SK-N-SH treated with all-trans-retinoic acid at 6 μM for 48 hours (cell line): ENCODE measurements around the gene HRH2.

Experiments used
- ATAC-seq: fragments of 200-7000 bp; cut with Tn5 transposase; 3 replicates; pipeline ENCODE4 v1.9.1; 2020; ENCODE audit warnings: mild to moderate bottlenecking, moderate library complexity
- ARNTL ChIP-seq: fragments of 450-650 bp; formaldehyde crosslinking; IDR thresholded peaks from 2 replicates; pipeline ENCODE4 v1.5.0; 2020; ENCODE audit warnings: low read depth, mild to moderate bottlenecking, moderate library complexity, borderline replicate concordance
- BACH2 ChIP-seq: fragments of 250-450 bp; sonication (Bioruptor Pico); IDR thresholded peaks from 2 replicates; pipeline ENCODE4 v1.9.0; 2021; ENCODE audit warnings: mild to moderate bottlenecking, borderline replicate concordance
- CSDC2 ChIP-seq: fragments of 250-450 bp; sonication (Bioruptor Pico); IDR thresholded peaks from 2 replicates; pipeline ENCODE4 v1.5.0; 2020; ENCODE audit warnings: mild to moderate bottlenecking, moderate library complexity
- CSRNP3 ChIP-seq: fragments of 250-450 bp; sonication (Bioruptor Pico); IDR thresholded peaks from 2 replicates; pipeline ENCODE4 v1.5.1; 2021; ENCODE audit warnings: mild to moderate bottlenecking, moderate library complexity
- ESRRG ChIP-seq: fragments of 250-450 bp; sonication (Bioruptor Pico); IDR thresholded peaks from 2 replicates; pipeline ENCODE4 v1.6.1; 2021; ENCODE audit warnings: mild to moderate bottlenecking
- GLIS3 ChIP-seq: fragments of 250-450 bp; sonication (Bioruptor Pico); IDR thresholded peaks from 2 replicates; pipeline ENCODE4 v1.5.0; 2020; ENCODE audit warnings: mild to moderate bottlenecking, moderate library complexity
- ISL1 ChIP-seq: fragments of 250-450 bp; sonication (Bioruptor Pico); IDR thresholded peaks from 2 replicates; pipeline ENCODE4 v2.1.2; 2022; ENCODE audit warnings: mild to moderate bottlenecking, moderate library complexity
- OSR1 ChIP-seq: fragments of 250-450 bp; sonication (Bioruptor Pico); IDR thresholded peaks from 2 replicates; pipeline ENCODE4 v1.8.0; 2022; ENCODE audit warnings: moderate library complexity, mild to moderate bottlenecking, inconsistent platforms
- PATZ1 ChIP-seq: fragments of 250-450 bp; sonication (Bioruptor Pico); IDR thresholded peaks from 2 replicates; pipeline ENCODE4 v1.8.0; 2020; ENCODE audit warnings: mild to moderate bottlenecking, moderate library complexity, borderline replicate concordance
- PPARA ChIP-seq: fragments of 250-450 bp; sonication (Bioruptor Pico); IDR thresholded peaks from 2 replicates; pipeline ENCODE4 v1.5.0; 2020; ENCODE audit warnings: mild to moderate bottlenecking, borderline replicate concordance
- RARB ChIP-seq: fragments of 250-450 bp; sonication (Bioruptor Pico); IDR thresholded peaks from 2 replicates; pipeline ENCODE4 v1.8.0; 2021; ENCODE audit warnings: mild to moderate bottlenecking, moderate library complexity
- SNAI2 ChIP-seq: fragments of 250-450 bp; sonication (Bioruptor Pico); IDR thresholded peaks from 2 replicates; pipeline ENCODE4 v1.5.0; 2020; ENCODE audit warnings: mild to moderate bottlenecking, moderate library complexity
- ZC3H10 ChIP-seq: fragments of 250-450 bp; sonication (Bioruptor Pico); IDR thresholded peaks from 2 replicates; pipeline ENCODE4 v1.5.1; 2021; ENCODE audit warnings: mild to moderate bottlenecking, moderate library complexity
- ZFP3 ChIP-seq: fragments of 250-450 bp; sonication (Bioruptor Pico); IDR thresholded peaks from 2 replicates; pipeline ENCODE4 v1.5.0; 2020; ENCODE audit warnings: mild to moderate bottlenecking, moderate library complexity
- ZFP30 ChIP-seq: fragments of 450-650 bp; formaldehyde crosslinking; IDR thresholded peaks from 2 replicates; pipeline ENCODE4 v1.5.0; 2022; ENCODE audit warnings: mild to moderate bottlenecking, moderate library complexity
- ZNF565 ChIP-seq: fragments of 450-650 bp; formaldehyde crosslinking; conservative IDR thresholded peaks from 2 replicates; pipeline ENCODE4 v1.5.0; 2020; ENCODE audit warnings: low read depth, mild to moderate bottlenecking, moderate library complexity
- ZNF70 ChIP-seq: fragments of 450-650 bp; formaldehyde crosslinking; IDR thresholded peaks from 2 replicates; pipeline ENCODE4 v1.5.0; 2020; ENCODE audit warnings: mild to moderate bottlenecking, moderate library complexity
- ZNF8 ChIP-seq: fragments of 450-650 bp; formaldehyde crosslinking; IDR thresholded peaks from 2 replicates; pipeline ENCODE4 v1.5.0; 2020; ENCODE audit warnings: mild to moderate bottlenecking, moderate library complexity
- TF ChIP-seq, protein P1 (sequence below): fragments of 250-450 bp; sonication (Bioruptor Pico); IDR thresholded peaks from 2 replicates; pipeline ENCODE4 v1.5.0; 2020; ENCODE audit warnings: mild to moderate bottlenecking, moderate library complexity
- TF ChIP-seq, protein P2 (sequence below): fragments of 250-450 bp; sonication (Bioruptor Pico); IDR thresholded peaks from 2 replicates; pipeline ENCODE4 v1.5.1; 2020; ENCODE audit warnings: low read depth, mild to moderate bottlenecking, moderate library complexity
- TF ChIP-seq, protein P3 (sequence below): fragments of 250-450 bp; sonication (Bioruptor Pico); IDR thresholded peaks from 2 replicates; pipeline ENCODE4 v1.8.0; 2021; ENCODE audit warnings: low read depth, mild to moderate bottlenecking, moderate library complexity, borderline replicate concordance

HRH2 gene

DNA sequence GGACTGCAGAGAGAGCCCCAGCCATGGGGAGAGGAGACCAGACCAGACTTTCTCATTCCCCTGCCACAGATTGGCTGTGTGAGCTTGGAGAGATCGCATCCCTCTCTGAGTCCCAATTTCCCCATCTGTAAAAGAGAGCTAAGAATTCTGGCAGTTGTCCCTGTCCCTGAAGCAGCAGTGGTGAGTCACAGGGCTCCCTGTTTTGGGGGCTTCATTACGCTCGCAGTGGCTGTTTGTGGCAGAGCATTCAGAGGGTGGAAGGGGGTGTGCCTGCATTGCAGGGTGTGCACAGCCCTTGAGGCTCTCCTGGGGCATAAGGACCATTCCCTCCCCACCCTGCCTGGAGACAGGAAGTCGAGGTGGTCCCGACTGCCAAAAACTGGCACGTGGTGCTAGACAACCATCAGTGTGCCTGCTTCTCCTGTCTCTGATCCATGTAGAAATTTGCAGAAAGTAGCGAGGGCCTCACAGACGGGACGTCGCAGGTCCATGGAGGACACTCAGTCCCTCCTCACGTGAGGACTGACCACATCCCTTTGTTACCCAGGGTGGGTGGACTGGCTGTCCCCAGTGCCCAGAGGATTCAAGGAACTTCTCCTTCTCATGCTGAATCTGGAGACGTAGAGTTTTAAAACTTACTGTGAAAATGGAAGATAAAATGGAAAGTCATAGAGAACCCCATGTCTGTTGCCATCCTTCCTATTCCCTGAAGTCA lies 35.3 kb downstream of the HRH2 start:
- no peak for ATAC-seq
- TF ChIP-seq, protein P1, sequence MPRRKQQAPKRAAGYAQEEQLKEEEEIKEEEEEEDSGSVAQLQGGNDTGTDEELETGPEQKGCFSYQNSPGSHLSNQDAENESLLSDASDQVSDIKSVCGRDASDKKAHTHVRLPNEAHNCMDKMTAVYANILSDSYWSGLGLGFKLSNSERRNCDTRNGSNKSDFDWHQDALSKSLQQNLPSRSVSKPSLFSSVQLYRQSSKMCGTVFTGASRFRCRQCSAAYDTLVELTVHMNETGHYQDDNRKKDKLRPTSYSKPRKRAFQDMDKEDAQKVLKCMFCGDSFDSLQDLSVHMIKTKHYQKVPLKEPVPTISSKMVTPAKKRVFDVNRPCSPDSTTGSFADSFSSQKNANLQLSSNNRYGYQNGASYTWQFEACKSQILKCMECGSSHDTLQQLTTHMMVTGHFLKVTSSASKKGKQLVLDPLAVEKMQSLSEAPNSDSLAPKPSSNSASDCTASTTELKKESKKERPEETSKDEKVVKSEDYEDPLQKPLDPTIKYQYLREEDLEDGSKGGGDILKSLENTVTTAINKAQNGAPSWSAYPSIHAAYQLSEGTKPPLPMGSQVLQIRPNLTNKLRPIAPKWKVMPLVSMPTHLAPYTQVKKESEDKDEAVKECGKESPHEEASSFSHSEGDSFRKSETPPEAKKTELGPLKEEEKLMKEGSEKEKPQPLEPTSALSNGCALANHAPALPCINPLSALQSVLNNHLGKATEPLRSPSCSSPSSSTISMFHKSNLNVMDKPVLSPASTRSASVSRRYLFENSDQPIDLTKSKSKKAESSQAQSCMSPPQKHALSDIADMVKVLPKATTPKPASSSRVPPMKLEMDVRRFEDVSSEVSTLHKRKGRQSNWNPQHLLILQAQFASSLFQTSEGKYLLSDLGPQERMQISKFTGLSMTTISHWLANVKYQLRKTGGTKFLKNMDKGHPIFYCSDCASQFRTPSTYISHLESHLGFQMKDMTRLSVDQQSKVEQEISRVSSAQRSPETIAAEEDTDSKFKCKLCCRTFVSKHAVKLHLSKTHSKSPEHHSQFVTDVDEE (CRISPR knock-in tag) = no peak
- no peak for TF ChIP-seq OSR1
- TF ChIP-seq ZNF8 = no peak
- TF ChIP-seq SNAI2 (CRISPR knock-in tag) = no peak
- TF ChIP-seq ZFP3 = no peak

DNA sequence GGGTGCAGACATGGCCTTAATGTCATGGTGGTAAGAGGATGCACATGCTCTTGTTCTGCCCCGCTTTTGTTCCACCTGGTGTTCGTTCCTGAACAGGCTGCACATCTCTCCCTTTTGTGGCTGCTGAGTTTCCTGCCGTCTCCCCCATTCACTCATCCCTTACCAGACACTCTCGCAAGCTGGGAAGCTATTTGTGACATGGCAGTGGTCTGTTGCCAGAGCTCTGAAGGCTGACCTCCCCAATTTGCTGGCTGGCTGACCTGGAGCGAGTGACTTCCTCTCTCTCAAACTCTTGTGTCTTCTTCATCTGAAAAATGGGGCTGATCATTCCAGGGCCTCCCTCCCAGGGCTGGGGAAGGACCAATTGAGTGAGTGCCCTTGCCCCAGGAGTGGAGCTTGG lies 35.9 kb downstream of the HRH2 start:
- TF ChIP-seq, protein P2, sequence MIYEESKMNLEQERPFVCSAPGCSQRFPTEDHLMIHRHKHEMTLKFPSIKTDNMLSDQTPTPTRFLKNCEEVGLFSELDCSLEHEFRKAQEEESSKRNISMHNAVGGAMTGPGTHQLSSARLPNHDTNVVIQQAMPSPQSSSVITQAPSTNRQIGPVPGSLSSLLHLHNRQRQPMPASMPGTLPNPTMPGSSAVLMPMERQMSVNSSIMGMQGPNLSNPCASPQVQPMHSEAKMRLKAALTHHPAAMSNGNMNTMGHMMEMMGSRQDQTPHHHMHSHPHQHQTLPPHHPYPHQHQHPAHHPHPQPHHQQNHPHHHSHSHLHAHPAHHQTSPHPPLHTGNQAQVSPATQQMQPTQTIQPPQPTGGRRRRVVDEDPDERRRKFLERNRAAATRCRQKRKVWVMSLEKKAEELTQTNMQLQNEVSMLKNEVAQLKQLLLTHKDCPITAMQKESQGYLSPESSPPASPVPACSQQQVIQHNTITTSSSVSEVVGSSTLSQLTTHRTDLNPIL (CRISPR knock-in tag) = no peak
- TF ChIP-seq, protein P1 (CRISPR knock-in tag) = no peak
- TF ChIP-seq GLIS3 (CRISPR knock-in tag) (no peak), ARNTL (no peak), ZC3H10 (CRISPR knock-in tag) (no peak), ZNF70 (CRISPR knock-in tag) (no peak), CSDC2 (CRISPR knock-in tag) (no peak), ESRRG (no peak), BACH2 (CRISPR knock-in tag) (no peak), ZNF8 (no peak), PATZ1 (CRISPR knock-in tag) (no peak), PPARA (CRISPR knock-in tag) (no peak), SNAI2 (CRISPR knock-in tag) (no peak), RARB (no peak), ZFP30 (CRISPR knock-in tag) (no peak), ZFP3 (no peak)
- TF ChIP-seq, protein P3, sequence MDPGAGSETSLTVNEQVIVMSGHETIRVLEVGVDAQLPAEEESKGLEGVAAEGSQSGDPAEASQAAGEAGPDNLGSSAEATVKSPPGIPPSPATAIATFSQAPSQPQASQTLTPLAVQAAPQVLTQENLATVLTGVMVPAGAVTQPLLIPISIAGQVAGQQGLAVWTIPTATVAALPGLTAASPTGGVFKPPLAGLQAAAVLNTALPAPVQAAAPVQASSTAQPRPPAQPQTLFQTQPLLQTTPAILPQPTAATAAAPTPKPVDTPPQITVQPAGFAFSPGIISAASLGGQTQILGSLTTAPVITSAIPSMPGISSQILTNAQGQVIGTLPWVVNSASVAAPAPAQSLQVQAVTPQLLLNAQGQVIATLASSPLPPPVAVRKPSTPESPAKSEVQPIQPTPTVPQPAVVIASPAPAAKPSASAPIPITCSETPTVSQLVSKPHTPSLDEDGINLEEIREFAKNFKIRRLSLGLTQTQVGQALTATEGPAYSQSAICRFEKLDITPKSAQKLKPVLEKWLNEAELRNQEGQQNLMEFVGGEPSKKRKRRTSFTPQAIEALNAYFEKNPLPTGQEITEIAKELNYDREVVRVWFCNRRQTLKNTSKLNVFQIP (CRISPR knock-in tag) = no peak
- no peak for ATAC-seq

DNA sequence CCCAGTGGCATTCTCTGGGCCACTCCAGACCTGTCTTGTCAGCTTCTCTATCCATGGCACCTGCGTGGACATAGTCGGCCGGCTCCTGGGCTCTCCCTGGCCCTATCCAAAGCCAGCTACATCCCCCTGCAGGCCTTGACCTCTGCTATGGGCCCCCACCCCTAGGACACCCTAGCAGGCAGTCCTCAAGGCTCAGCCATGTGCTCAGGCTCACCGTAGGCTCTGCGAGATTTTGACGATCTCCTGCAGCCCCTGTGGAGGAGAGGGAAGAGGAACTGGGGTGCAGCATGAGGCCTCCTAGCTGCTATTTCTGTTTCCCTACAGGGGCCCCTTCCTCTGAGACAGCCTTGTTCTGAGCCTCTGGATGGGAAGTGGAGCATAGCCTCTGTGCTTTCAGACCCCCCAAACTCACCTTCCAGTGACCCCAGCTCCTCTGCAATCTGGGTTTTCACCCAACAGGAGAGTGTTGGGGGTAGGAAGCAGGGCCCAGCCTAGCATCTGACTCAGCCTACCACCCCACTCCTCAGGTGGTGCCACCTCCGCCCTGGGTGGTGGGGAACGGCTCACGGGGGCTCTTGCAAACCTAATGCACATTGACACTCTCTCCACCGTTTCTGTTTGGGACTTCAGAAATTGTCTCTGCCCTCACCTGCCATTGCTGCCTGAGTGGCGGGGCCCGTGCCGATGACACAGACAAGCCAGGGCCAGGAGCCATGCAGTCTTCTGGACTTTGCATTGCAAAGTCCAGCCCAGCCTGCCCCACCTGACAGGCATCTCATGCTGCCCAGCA lies 36.7 kb downstream of the HRH2 start:
- TF ChIP-seq SNAI2 (CRISPR knock-in tag) (no peak), ZNF565 (CRISPR knock-in tag) (no peak), CSRNP3 (no peak), PATZ1 (CRISPR knock-in tag) (no peak), ISL1 (CRISPR knock-in tag) (no peak), BACH2 (CRISPR knock-in tag) (no peak), ZNF8 (no peak), ZC3H10 (CRISPR knock-in tag) (no peak), PPARA (CRISPR knock-in tag) (no peak)
- TF ChIP-seq, protein P2 (CRISPR knock-in tag) = no peak
- no peak for ATAC-seq
